GM15510 (cell line): ENCODE results near the gene ARNT2.

Experiments used
- POLR2A ChIP-seq: IDR thresholded peaks from 3 replicates; pipeline ENCODE4 v1.6.1; 2011; ENCODE audit warnings: borderline replicate concordance; ENCODE audit not compliant: insufficient read length; ENCODE audit errors: extremely low read depth

The ARNT2 gene

DNA sequence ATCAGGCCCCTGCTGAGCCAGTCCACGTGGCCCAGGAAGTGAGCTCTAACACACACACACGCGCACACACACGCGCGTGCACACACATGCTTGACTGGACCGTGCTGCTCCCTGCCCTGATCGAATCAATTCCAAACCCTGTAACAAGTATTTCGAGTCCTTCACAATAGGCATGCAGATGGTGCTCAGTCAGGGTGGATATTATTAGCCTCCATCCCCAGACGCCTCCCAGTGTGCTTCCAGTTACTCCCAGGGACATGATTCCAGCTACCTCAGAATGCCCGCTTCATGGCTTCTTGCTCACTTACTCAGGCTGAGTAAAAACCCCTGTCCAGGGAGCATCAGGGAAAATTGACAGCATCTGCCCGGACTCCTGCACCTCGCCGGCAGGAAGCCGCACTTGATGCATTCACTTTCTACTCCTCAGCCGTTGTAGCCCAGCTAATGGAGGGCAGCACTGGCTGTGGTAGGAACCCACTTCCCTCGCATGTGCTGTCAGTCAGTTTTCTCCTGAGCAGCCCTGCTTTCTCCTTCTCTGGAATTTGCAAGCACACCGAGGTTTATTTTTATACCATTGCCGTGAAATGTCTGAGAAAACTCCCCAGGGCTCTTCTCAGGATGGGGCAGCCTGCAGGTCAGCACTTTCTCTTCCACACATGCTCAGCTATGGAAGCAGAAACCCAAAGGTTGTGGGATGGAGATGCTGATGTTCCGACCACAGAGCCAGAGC lies 164.9 kb downstream of the ARNT2 start:
- no peak for TF ChIP-seq POLR2A

GRCh38 chr15:80569656-80570055 lies 165.5 kb downstream of the ARNT2 start:
- no peak for TF ChIP-seq POLR2A

GRCh38 chr15:80570553-80570952 lies 166.4 kb downstream of the ARNT2 start:
- TF ChIP-seq POLR2A = no peak

- no peak for TF ChIP-seq POLR2A
These were observed 168.2 kb downstream of the ARNT2 start for GRCh38 chr15:80572337-80572736.

DNA sequence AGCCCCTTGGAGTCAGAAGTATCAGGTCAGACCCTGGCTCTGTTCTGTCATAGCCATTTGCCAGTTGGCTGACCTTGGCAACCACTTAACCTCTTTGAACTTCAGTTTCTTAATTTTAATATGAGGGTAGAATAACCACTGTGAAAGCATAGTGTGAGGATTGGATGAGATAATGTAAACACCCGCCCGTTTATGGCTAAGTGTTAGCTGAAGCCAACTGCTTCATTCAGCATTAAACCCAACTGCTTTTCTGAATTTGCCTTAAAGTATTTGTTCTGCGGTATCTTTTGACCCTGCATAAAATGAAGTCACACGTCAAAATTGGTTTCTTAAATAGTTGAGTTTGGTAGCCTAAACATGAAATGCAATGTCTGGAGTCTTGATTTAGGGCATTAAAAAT lies 169.4 kb downstream of the ARNT2 start:
- TF ChIP-seq POLR2A = no peak

DNA sequence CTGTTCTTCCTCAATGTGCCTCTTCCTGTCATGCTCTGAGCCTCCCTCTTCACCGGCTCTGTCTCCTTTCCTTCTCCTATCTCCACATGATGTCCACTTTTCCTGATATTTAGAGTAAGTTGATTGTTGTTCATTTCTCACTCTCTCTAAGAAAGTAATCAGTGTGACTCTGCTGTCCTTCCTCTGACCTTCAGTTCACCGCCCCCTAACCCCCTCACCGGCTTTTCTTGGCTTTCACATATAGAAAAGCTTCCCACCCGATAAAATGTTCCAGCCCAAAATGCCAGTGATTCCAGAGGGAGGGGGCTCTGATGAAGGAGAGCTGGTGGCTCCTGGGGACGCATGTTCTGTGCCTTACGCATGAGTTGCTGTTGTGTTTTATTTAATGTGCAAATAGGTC lies 170.4 kb downstream of the ARNT2 start:
- TF ChIP-seq POLR2A = no peak

- TF ChIP-seq POLR2A = no peak
These were observed 172.4 kb downstream of the ARNT2 start for GRCh38 chr15:80576519-80577090.

GRCh38 chr15:80577552-80578205 lies 173.5 kb downstream of the ARNT2 start:
- no peak for TF ChIP-seq POLR2A

DNA sequence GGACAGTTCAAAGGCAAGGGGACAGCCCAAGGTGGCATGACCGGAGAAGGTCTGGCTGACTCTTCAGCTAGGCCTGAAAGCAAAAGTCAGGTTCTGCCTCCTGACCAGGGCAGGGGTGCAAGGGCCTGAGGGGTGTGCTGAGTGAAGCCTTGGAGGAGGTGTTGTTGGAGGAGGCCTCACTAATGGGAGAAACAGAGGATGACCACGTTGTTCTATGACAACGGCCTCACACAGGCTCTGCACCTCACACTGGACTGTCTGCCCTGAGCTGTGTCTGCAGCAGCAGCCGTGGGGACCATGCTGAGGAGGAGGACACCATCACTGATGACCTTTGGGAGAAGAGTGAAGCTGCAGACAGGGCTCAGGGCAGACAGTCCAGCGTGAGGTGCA lies 174.0 kb downstream of the ARNT2 start:
- TF ChIP-seq POLR2A = no peak

GRCh38 chr15:80578871-80579270 lies 174.7 kb downstream of the ARNT2 start:
- TF ChIP-seq POLR2A = no peak

- TF ChIP-seq POLR2A = no peak
These were observed 175.4 kb downstream of the ARNT2 start for GRCh38 chr15:80579611-80580010.

DNA sequence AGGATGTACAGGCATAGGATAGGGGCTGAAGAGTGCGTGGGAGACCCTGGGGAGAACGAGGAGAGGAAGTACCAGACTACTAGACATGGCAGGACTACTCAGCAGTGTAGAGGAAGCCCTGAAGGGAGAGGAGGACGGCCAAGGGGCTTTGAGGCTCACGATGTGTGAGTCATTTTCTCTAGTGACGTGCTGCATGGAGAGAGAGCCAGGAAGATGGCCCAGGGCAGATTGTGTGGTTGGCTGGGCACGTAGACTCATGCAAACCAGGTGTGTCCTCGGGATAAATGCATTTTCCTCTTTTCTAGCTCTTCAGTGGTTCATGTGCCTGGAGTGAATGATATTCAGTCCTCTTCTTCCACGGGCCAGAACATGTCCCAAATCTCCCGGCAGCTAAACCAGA lies 175.9 kb downstream of the ARNT2 start:
- no peak for TF ChIP-seq POLR2A

DNA sequence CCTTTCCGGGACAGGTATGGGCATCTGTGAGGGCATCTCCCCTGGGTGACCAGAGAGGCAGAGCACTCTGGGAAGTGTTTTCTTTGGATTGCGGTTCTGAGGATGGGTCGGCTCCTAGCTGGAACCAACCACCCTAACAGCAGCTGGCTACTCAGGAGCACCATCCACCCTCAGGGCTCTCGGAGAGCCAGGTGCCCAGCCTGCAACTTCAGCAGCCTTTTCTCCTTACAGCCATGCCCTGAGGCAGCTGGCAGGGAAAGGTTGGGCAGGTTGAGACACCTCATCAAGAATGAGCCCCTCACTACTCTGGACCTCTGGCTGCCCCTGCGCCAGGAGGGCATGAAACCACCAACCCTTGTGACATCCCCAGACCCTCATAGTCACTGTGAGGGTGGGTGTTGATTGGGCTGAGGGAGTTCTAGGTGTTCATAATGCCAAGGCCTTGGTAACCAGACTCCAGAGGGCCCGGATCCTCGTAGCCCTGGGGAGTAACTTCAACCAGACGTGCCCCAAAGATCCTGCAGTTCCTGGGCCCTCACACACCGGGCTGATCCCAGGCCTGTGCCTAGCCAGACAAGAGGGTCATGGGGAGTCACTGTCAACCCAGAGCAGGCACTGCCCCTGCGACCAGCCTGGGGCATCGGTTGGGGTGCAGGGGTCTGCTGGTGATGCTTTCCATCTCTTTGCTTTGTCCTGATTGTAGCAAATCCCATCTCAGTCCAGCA lies 176.5 kb downstream of the ARNT2 start:
- TF ChIP-seq POLR2A = no peak

DNA sequence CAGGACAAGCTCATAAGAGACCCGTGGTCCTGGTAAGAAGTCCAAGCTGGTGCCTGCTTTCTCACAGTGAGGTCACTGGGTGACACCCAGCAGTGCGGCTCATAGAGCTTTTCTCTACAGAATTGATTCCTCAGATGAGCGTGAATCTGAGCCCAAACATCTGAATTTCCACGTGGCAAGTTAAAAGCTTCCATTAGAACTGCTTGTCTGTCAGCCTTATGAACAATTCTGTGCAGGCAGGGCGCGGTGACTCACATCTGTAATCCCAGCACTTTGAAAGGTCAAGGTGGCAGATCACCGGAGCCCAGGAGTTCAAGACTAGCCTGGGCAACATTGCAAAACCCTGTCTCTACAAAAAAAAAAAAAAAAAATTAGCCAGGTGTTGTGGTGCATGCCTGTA lies 177.8 kb downstream of the ARNT2 start:
- no peak for TF ChIP-seq POLR2A

GRCh38 chr15:80582816-80583423 lies 178.7 kb downstream of the ARNT2 start:
- TF ChIP-seq POLR2A = no peak
